GDM1 (cell line): Measurements from ENCODE around the gene ADAM15.

Experiments used
- DNase-seq: peaks from one replicate; lab custom pipeline; 2025; lab: John Stamatoyannopoulos, UW

Gene ADAM15

GRCh38 chr1:155011437-155012025 is 39.6 kb upstream of the ADAM15 start:
- no peak for DNase-seq

- DNase-seq, result no peak
These were observed 39.0 kb upstream of the ADAM15 start for GRCh38 chr1:155012026-155012546.

- no peak for DNase-seq
These were observed 38.1 kb upstream of the ADAM15 start for GRCh38 chr1:155012776-155013602.

- no peak for DNase-seq
These were observed 37.5 kb upstream of the ADAM15 start for GRCh38 chr1:155013632-155014031.

- no peak for DNase-seq
These were observed 36.2 kb upstream of the ADAM15 start for GRCh38 chr1:155014709-155015508.

GRCh38 chr1:155015527-155016230 is 35.4 kb upstream of the ADAM15 start:
- DNase-seq, result no peak

- no peak for DNase-seq
These were observed 34.8 kb upstream of the ADAM15 start for GRCh38 chr1:155016231-155016831.

- peak; percentile 82 for DNase-seq
These were observed 33.8 kb upstream of the ADAM15 start for GRCh38 chr1:155017041-155017945.

- no peak for DNase-seq
These were observed 33.2 kb upstream of the ADAM15 start for GRCh38 chr1:155017946-155018316.

- no peak for DNase-seq
These were observed 32.3 kb upstream of the ADAM15 start for GRCh38 chr1:155018617-155019348.

- DNase-seq, result no peak
These were observed 31.5 kb upstream of the ADAM15 start for GRCh38 chr1:155019377-155020245.

GRCh38 chr1:155022136-155022926 is 28.8 kb upstream of the ADAM15 start:
- DNase-seq, result no peak

- no peak for DNase-seq
These were observed 28.2 kb upstream of the ADAM15 start for GRCh38 chr1:155022927-155023236.

- no peak for DNase-seq
These were observed 27.5 kb upstream of the ADAM15 start for GRCh38 chr1:155023627-155024026.

- no peak for DNase-seq
These were observed 26.8 kb upstream of the ADAM15 start for GRCh38 chr1:155024315-155024714.

GRCh38 chr1:155026154-155026553 is 25.0 kb upstream of the ADAM15 start:
- DNase-seq, result no peak

GRCh38 chr1:155026588-155026987 is 24.5 kb upstream of the ADAM15 start:
- DNase-seq, result no peak
